ENCODE results near the gene ARHGAP9.

The ARHGAP9 gene

GRCh38 chr12:57473886-57474285, 5.8 kb downstream of the ARHGAP9 start:
- in situ Hi-C loops (cut with HindIII; ENCODE audit: low sequenced_read_pairs), result no loop called here

- in situ Hi-C loops (cut with HindIII; ENCODE audit: low sequenced_read_pairs), result no loop called here
These were observed 6.3 kb downstream of the ARHGAP9 start for GRCh38 chr12:57473392-57473791.

DNA sequence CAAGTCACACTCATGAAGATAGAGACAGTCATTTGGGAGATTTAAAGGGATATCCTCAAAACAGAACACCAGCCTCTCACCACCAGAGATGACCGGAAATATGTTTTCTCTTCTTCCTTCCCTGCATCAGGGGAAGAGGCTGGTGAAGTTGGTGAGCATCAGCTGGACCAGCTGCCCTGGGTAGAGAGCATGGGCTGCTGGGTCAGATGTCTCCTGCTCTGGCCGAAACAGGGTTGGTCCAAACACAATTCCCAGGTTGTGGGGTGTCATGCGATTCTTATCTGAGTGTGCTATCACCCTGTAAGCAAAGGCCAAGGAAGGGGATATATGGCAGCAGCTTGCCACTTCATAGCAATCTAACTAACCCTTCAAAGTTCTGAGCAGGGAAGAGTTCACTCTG, 7.3 kb downstream of the ARHGAP9 start:
- in situ Hi-C loops (cut with HindIII; ENCODE audit: low sequenced_read_pairs), result no loop called here

GRCh38 chr12:57471661-57472060, 8.0 kb downstream of the ARHGAP9 start:
- in situ Hi-C loops (cut with HindIII; ENCODE audit: low sequenced_read_pairs), result no loop called here

DNA sequence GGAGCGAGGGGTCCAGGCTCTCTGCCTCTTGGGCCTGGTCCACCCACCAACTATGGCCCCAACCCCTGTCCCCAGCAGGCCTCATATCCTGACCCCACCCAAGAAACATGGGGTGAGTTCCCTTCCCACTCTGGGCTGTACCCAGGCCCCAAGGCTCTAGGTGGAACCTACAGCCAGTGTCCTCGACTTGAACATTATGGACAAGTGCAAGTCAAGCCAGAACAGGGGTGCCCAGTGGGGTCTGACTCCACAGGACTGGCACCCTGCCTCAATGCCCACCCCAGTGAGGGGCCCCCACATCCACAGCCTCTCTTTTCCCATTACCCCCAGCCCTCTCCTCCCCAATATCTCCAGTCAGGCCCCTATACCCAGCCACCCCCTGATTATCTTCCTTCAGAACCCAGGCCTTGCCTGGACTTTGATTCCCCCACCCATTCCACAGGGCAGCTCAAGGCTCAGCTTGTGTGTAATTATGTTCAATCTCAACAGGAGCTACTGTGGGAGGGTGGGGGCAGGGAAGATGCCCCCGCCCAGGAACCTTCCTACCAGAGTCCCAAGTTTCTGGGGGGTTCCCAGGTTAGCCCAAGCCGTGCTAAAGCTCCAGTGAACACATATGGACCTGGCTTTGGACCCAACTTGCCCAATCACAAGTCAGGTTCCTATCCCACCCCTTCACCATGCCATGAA, 8.6 kb downstream of the ARHGAP9 start:
- in situ Hi-C loops (cut with HindIII; ENCODE audit: low sequenced_read_pairs), result no loop called here

DNA sequence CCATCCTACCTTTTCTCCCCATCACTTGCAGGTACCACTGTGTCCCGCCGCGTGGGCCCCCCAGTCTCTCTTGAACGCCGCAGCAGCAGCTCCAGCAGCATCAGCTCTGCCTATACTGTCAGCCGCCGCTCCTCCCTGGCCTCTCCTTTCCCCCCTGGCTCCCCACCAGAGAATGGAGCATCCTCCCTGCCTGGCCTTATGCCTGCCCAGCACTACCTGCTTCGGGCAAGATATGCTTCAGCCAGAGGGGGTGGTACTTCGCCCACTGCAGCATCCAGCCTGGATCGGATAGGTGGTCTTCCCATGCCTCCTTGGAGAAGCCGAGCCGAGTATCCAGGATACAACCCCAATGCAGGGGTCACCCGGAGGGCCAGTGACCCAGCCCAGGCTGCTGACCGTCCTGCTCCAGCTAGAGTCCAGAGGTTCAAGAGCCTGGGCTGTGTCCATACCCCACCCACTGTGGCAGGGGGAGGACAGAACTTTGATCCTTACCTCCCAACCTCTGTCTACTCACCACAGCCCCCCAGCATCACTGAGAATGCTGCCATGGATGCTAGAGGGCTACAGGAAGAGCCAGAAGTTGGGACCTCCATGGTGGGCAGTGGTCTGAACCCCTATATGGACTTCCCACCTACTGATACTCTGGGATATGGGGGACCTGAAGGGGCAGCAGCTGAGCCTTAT, 9.2 kb downstream of the ARHGAP9 start:
- in situ Hi-C loops (cut with HindIII; ENCODE audit: low sequenced_read_pairs), result no loop called here

GRCh38 chr12:57469296-57470164, 10.1 kb downstream of the ARHGAP9 start:
- in situ Hi-C loops (cut with HindIII; ENCODE audit: low sequenced_read_pairs), result no loop called here

- in situ Hi-C loops (cut with HindIII; ENCODE audit: low sequenced_read_pairs), result no loop called here
These were observed 11.8 kb downstream of the ARHGAP9 start for GRCh38 chr12:57467915-57468314.

DNA sequence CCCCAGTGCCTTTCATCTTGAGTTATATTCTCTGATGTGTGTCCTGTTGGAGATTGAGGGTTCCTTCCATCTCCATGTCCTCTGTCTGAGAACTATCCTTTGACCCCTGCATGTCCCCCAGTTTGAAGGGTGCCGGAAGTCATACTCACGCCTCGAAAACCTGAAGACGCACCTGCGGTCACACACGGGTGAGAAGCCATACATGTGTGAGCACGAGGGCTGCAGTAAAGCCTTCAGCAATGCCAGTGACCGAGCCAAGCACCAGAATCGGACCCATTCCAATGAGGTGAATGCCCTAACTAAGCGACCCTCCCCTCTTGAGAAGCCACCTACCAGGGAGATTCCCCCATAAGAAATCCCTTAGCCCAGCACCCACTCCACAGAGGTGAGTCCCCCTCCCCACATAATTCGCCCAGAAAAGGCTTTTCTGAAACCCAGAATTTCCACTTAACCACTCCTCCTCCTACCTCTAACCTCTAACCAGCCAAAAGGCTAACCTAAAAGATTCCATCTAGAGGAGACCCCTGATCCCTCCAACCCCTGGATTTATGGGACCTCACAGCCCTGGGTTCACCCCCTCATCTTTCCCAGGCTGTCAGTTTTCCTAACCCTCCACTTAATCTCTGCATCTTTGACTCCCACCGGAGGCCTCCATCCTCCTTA, 12.3 kb downstream of the ARHGAP9 start:
- in situ Hi-C loops (cut with HindIII; ENCODE audit: low sequenced_read_pairs), result no loop called here

- in situ Hi-C loops (cut with HindIII; ENCODE audit: low sequenced_read_pairs), result no loop called here
These were observed 13.7 kb downstream of the ARHGAP9 start for GRCh38 chr12:57465747-57466505.

DNA sequence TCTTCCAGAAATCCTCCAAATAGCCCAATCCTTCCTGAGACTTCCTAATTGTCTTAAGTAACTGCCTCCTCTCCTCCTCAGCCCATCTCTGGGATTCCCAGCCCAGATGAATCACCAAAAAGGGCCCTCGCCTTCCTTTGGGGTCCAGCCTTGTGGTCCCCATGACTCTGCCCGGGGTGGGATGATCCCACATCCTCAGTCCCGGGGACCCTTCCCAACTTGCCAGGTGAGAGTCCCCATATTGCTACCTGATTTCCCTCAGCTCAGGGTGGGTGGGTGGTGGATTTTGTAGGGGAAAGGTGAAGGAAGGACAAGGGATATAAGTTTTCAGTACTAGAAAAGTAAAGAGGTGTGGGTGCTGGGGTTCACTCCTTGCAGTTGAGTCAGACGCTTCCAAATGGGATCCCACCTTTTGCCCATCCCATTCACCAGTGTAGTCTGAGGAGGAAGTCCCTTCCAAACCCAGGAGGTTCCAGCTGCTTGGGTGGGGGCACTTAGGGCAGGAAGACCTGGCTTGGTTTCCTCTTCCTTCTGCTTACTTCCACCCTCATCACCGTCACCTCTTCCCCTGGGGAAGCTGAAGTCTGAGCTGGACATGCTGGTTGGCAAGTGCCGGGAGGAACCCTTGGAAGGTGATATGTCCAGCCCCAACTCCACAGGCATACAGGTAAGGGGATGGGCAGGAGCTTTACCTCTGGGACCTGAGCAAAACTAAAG, 14.5 kb downstream of the ARHGAP9 start:
- in situ Hi-C loops (cut with HindIII; ENCODE audit: low sequenced_read_pairs), result no loop called here

GRCh38 chr12:57464569-57464968, 15.1 kb downstream of the ARHGAP9 start:
- in situ Hi-C loops (cut with HindIII; ENCODE audit: low sequenced_read_pairs), result no loop called here

- in situ Hi-C loops (cut with HindIII; ENCODE audit: low sequenced_read_pairs), result no loop called here
These were observed 16.8 kb downstream of the ARHGAP9 start for GRCh38 chr12:57462912-57463253.

- in situ Hi-C loops (cut with HindIII; ENCODE audit: low sequenced_read_pairs), result no loop called here
These were observed 17.3 kb downstream of the ARHGAP9 start for GRCh38 chr12:57462251-57462911.

DNA sequence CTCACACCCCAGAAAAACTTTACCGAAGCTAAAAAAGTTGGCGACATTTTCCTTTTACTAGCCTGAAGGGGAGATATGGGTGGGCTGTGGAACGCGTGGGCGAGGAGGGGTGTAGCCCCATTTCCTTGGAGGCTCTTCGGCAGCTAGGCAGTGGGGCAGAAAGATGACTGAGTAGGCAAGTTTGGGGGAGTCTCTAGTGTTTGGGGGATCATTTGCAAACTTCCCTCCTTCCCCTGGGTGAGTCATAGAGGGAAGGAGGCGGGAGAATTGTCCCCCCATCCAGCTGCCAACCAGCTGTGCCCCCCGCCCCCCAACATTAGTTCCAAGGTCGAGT, 17.8 kb downstream of the ARHGAP9 start:
- in situ Hi-C loops (cut with HindIII; ENCODE audit: low sequenced_read_pairs), result no loop called here

DNA sequence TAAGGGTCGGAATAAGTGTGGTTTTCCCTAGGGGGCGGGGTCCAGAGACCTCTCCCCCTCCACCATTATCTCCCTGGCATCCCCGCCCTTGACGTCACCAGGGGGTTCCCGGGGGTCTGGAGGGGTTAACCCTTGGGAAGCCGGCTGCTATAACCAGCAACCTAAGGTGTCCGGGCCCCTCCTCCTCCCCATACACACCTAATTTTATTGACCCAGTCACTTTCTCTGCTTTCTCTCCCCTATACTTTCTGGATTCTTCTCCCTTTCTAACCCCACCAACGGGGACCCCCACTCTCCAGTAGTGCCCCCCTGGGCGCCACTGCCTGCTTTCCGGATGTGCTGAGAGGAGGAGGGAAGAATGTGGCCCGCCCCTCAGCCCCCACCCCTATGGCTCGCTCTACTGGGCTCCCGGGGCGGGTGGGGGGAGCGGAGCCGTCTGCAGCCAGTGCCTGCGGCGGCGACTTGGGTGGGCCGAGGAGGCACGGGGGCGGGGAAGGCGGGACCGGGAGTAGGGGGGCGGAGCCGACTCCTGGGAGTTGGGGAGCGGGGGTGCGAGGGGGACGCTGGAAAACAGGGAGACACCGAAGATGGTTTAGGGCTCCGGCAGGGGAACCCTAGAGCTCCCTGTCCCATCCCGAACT, 18.3 kb downstream of the ARHGAP9 start:
- in situ Hi-C loops (cut with HindIII; ENCODE audit: low sequenced_read_pairs), result no loop called here

DNA sequence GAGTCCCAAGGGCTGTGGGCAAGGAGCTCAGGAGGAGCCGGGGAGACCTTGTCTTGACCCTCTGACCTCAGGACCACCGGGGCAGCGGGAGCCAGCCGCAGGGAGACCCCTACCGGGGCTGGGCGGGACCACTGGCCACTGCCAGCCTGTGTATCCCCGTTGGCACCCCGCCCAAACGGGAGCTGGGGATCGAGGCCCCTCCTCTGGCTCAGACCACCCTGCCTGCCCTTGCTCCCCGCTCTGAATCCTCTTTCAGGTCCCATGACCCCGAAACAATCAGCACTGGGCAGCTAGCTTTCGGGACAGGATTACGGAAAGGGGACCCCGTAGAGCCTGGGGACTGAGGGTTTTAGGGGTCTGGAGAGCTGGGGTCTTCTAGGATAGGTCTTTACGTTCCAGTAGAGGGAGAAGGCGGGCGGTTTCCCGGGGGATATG, 18.8 kb downstream of the ARHGAP9 start:
- in situ Hi-C loops (cut with HindIII; ENCODE audit: low sequenced_read_pairs), result no loop called here

DNA sequence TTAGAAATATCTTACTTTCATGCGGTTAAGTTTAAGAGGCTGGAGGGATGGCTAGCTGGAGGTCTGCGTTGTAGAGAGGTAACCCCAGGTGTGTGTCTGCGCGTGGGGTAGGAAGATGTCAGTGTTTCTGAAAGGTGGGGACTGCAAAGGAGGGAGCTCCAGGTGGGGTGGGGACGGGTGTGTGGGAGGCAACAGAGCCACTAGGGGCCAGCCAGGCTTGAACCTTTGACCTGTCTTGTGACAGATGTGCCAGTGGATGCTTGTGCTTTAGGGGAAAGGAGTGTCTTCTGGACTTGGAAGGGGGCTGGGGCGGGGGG, 19.2 kb downstream of the ARHGAP9 start:
- in situ Hi-C loops (cut with HindIII; ENCODE audit: low sequenced_read_pairs), result no loop called here

DNA sequence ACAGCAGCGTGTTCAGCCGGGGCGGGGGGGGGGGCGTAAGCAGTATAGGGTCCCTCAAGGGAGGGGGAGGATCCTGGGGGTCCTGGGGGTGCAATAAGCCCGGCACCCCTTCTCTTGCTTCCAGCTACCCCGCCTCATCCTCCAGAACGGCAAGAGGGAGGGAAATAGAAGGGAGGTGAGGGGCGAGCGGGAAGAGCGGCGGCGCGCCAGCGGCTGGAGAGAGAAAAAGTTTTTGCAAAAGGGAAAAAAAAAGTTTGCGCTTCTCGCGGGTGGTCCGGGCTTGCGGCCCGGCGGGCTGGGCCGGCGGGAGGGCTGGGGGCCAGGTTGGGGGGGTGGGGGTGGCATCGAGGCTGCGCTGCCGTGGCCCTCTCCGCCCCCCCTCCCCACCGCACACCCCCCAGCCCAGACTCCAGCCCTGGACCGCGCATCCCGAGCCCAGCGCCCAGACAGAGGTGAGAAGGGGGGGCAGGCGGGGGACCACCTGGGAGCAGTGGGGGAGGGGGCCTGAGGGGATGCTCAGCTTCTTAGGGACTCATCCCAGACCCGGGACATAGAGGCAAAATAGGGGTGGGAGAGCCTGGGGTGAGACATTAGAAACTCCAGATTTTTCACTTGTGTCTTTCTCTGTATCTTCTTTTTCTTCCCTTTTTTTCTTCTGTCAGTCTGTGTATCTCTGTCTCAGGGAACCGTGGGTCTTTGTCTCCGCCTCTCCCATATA, 19.8 kb downstream of the ARHGAP9 start, which contains the start of gene GLI1:
Gene GLI1, plus strand, starts transcription at position 36 of the 718 bp plus-strand sequence. CDS start 3,907 bp downstream, outside the sequence.
- in situ Hi-C loops (cut with HindIII; ENCODE audit: low sequenced_read_pairs), result no loop called here

All from endothelial cell of hepatic sinusoid (primary cell).